ENCODE measurements around the gene GYG1. TPM values are rescaled to one million over a fixed set of nuclear protein-coding genes. Genes with fewer than 3 reads are reported as not detected.

The GYG1 gene
- total RNA-seq, 8 experiments from 2014 or later, result 14.0 to 40.3 (median 23.5) TPM

GRCh38 chr3:149026718-149027117 lies 35.4 kb downstream of the GYG1 start:
- in situ Hi-C loops (cut with MboI; ENCODE audit: low pct_unique_long_range_greater_than_20kb in 2 of 9, low sequenced_read_pairs in 9 of 9, unreplicated experiment in 9 of 9), result no loop called here
- ATAC-seq (replicated peaks in 6 of 8), result no peak

GRCh38 chr3:149031096-149031495 lies 39.8 kb downstream of the GYG1 start:
- Histone ChIP-seq H3K4me3 (no peak overlapping the region), H3K27ac (no peak overlapping the region), H3K4me1 (replicated peaks in 1 of 2) (no peaks in the 10 kb centered on the region)
- no peak for ATAC-seq (replicated peaks in 6 of 8)
- in situ Hi-C loops (cut with MboI; ENCODE audit: low pct_unique_long_range_greater_than_20kb in 2 of 9, low sequenced_read_pairs in 9 of 9, unreplicated experiment in 9 of 9), result no loop called here
- 75 to 100% (median 100%) methylated on average over 1 to 2 of the region's 2 CpGs; no CpG with 5 or more reads in 1 of the 10 experiments for WGBS, 10 experiments

More at GRCh38 chr3:149026718-149027117, 35.4 kb downstream of the GYG1 start:
- H3K4me1 ChIP-seq (replicated peaks in 1 of 2), result no peaks in the 10 kb centered on the region
- H3K27ac ChIP-seq, result no peak overlapping the region
- WGBS, 10 experiments, result 13 to 96% (median 79%) methylated on average over 1 to 4 of the region's 4 CpGs
- H3K4me3 ChIP-seq, result no peak overlapping the region

GRCh38 chr3:149037684-149038083 lies 46.3 kb downstream of the GYG1 start:
- Histone ChIP-seq H3K27ac (no peak overlapping the region), H3K4me1 (replicated peaks in 1 of 2) (peaks cover 0 to 2% of the 10 kb centered on the region in 2 donors), H3K4me3 (no peak overlapping the region)
- WGBS, 10 experiments, result 29 to 100% (median 91%) methylated on average over 1 to 4 of the region's 4 CpGs; no CpG with 5 or more reads in 2 of the 10 experiments
- no peak for ATAC-seq (replicated peaks in 6 of 8)
- in situ Hi-C loops (cut with MboI; ENCODE audit: low pct_unique_long_range_greater_than_20kb in 2 of 9, low sequenced_read_pairs in 9 of 9, unreplicated experiment in 9 of 9), result no loop called here

GRCh38 chr3:149038322-149038721 lies 47.0 kb downstream of the GYG1 start:
- 62 to 100% (median 80%) methylated on average over 1 to 2 of the region's 2 CpGs; no CpG with 5 or more reads in 3 of the 10 experiments for WGBS, 10 experiments

GRCh38 chr3:149042789-149043386 lies 51.5 kb downstream of the GYG1 start:
- H3K4me1 ChIP-seq (replicated peaks in 1 of 2), result peaks cover 0 to 3% of the 10 kb centered on the region in 2 donors
- WGBS, 10 experiments, result 23 to 100% (median 89%) methylated on average over 1 of the region's 1 CpG; no CpG with 5 or more reads in 4 of the 10 experiments
- H3K4me3 ChIP-seq, result no peak overlapping the region
- H3K27ac ChIP-seq, result no peak overlapping the region
- ATAC-seq (replicated peaks in 6 of 8), result peak in 1 of 8 experiments; percentile 21
- in situ Hi-C loops (cut with MboI; ENCODE audit: low pct_unique_long_range_greater_than_20kb in 2 of 9, low sequenced_read_pairs in 9 of 9, unreplicated experiment in 9 of 9), result no loop called here

More at GRCh38 chr3:149038322-149038721, 47.0 kb downstream of the GYG1 start:
- no peak for ATAC-seq (replicated peaks in 6 of 8)
- peaks cover 0 to 3% of the 10 kb centered on the region in 2 donors for H3K4me1 ChIP-seq (replicated peaks in 1 of 2)
- in situ Hi-C loops (cut with MboI; ENCODE audit: low pct_unique_long_range_greater_than_20kb in 2 of 9, low sequenced_read_pairs in 9 of 9, unreplicated experiment in 9 of 9), result no loop called here
- no peak overlapping the region for H3K4me3 ChIP-seq
- H3K27ac ChIP-seq, result no peak overlapping the region

GRCh38 chr3:149044339-149045083 lies 53.2 kb downstream of the GYG1 start:
- in situ Hi-C loops (cut with MboI; ENCODE audit: low pct_unique_long_range_greater_than_20kb in 2 of 9, low sequenced_read_pairs in 9 of 9, unreplicated experiment in 9 of 9), result no loop called here
- Histone ChIP-seq H3K4me3 (no peak overlapping the region), H3K4me1 (replicated peaks in 1 of 2) (peaks cover 0 to 3% of the 10 kb centered on the region in 2 donors), H3K27ac (no peak overlapping the region)
- ATAC-seq (replicated peaks in 6 of 8), result no peak
- 75 to 100% (median 87%) methylated on average over 2 to 5 of the region's 5 CpGs for WGBS, 10 experiments

- no peaks in the 10 kb centered on the region for H3K4me1 ChIP-seq (replicated peaks in 1 of 2)
- no peak for ATAC-seq (replicated peaks in 6 of 8)
- no peak overlapping the region for H3K4me3 ChIP-seq
- in situ Hi-C loops (cut with MboI; ENCODE audit: low pct_unique_long_range_greater_than_20kb in 2 of 9, low sequenced_read_pairs in 9 of 9, unreplicated experiment in 9 of 9), result no loop called here
- no peak overlapping the region for H3K27ac ChIP-seq
- 63 to 100% (median 92%) methylated on average over 2 to 3 of the region's 3 CpGs; no CpG with 5 or more reads in 3 of the 10 experiments for WGBS, 10 experiments
These were observed 64.2 kb downstream of the GYG1 start for GRCh38 chr3:149055575-149055974.

GRCh38 chr3:149058198-149058597 lies 66.9 kb downstream of the GYG1 start:
- no peaks in the 10 kb centered on the region for H3K4me1 ChIP-seq (replicated peaks in 1 of 2)
- in situ Hi-C loops (cut with MboI; ENCODE audit: low pct_unique_long_range_greater_than_20kb in 2 of 9, low sequenced_read_pairs in 9 of 9, unreplicated experiment in 9 of 9), result no loop called here
- H3K27ac ChIP-seq, result no peak overlapping the region
- ATAC-seq (replicated peaks in 6 of 8), result no peak
- no peak overlapping the region for H3K4me3 ChIP-seq
- WGBS, 10 experiments, result 83 to 100% (median 100%) methylated on average over 1 of the region's 1 CpG; no CpG with 5 or more reads in 3 of the 10 experiments

GRCh38 chr3:149058602-149059001 lies 67.3 kb downstream of the GYG1 start:
- ATAC-seq (replicated peaks in 6 of 8), result no peak
- no peak overlapping the region for H3K4me3 ChIP-seq
- H3K27ac ChIP-seq, result no peak overlapping the region
- WGBS, 10 experiments, result 86 to 100% (median 100%) methylated on average over 1 of the region's 1 CpG; no CpG with 5 or more reads in 2 of the 10 experiments
- H3K4me1 ChIP-seq (replicated peaks in 1 of 2), result no peaks in the 10 kb centered on the region
- in situ Hi-C loops (cut with MboI; ENCODE audit: low pct_unique_long_range_greater_than_20kb in 2 of 9, low sequenced_read_pairs in 9 of 9, unreplicated experiment in 9 of 9), result no loop called here

- Histone ChIP-seq H3K4me3 (no peak overlapping the region), H3K4me1 (replicated peaks in 1 of 2) (no peaks in the 10 kb centered on the region), H3K27ac (no peak overlapping the region)
- in situ Hi-C loops (cut with MboI; ENCODE audit: low pct_unique_long_range_greater_than_20kb in 2 of 9, low sequenced_read_pairs in 9 of 9, unreplicated experiment in 9 of 9), result no loop called here
- ATAC-seq (replicated peaks in 6 of 8), result no peak
- WGBS, 10 experiments, result 55 to 100% (median 96%) methylated on average over 1 to 2 of the region's 2 CpGs; no CpG with 5 or more reads in 4 of the 10 experiments
These were observed 70.4 kb downstream of the GYG1 start for GRCh38 chr3:149061776-149062175.

GRCh38 chr3:149067883-149068282 lies 76.5 kb downstream of the GYG1 start:
- 86 to 100% (median 96%) methylated on average over 1 to 8 of the region's 8 CpGs for WGBS, 10 experiments
- no peak for ATAC-seq (replicated peaks in 6 of 8)
- no peak overlapping the region for H3K4me3 ChIP-seq
- in situ Hi-C loops (cut with MboI; ENCODE audit: low pct_unique_long_range_greater_than_20kb in 2 of 9, low sequenced_read_pairs in 9 of 9, unreplicated experiment in 9 of 9), result no loop called here
- H3K27ac ChIP-seq, result no peak overlapping the region
- no peaks in the 10 kb centered on the region for H3K4me1 ChIP-seq (replicated peaks in 1 of 2)

Data from motor neuron (in vitro differentiated cells).